Gastrocnemius medialis (tissue), 4 donors: ENCODE results near the gene CHRM2. TPM values are rescaled to one million over a fixed set of nuclear protein-coding genes. Genes with fewer than 3 reads are reported as not detected.

Source experiments
- ATAC-seq, 2 donors: fragments of 150-250 bp; one replicate each; pipeline ENCODE4 v1.9.1; 2016
- DNase-seq, 2 donors: peaks; one replicate each; pipeline ENCODE4 v3.0.0-alpha.2; 2019
- H3K27ac ChIP-seq, 4 donors: fragments of 200-600 bp; sonication (generic); 1 replicate in 1 of 4; 2 replicates in 3 of 4; pipeline ENCODE4 v1.5.1; 2016 to 2018; ENCODE audit warnings: mild to moderate bottlenecking in 2 of 4, moderate library complexity in 1 of 4
- H3K27me3 ChIP-seq, 3 donors: fragments of 200-600 bp; sonication (generic) in 2 of 3; 1 replicate in 1 of 3; 2 replicates in 2 of 3; pipeline versions ENCODE4 v1.5.1 to v1.6.0; 2016 to 2019; ENCODE audit warnings: mild to moderate bottlenecking in 1 of 3, moderate library complexity in 1 of 3
- H3K36me3 ChIP-seq, 2 donors: fragments of 200-600 bp; sonication (generic) in 1 of 2; one replicate each; pipeline ENCODE4 v1.5.1; 2017 to 2018
- H3K4me1 ChIP-seq, 2 donors: fragments of 200-600 bp; sonication (generic) in 1 of 2; one replicate each; pipeline ENCODE4 v1.5.1; 2016 to 2017; ENCODE audit warnings: mild to moderate bottlenecking in 2 of 2
- H3K4me3 ChIP-seq, 4 donors: fragments of 200-600 bp; sonication (generic) in 3 of 4; 1 replicate in 1 of 4; 2 replicates in 3 of 4; pipeline ENCODE4 v1.5.1; 2016 to 2019; ENCODE audit warnings: mild to moderate bottlenecking in 2 of 4
- H3K9me3 ChIP-seq, 3 donors: fragments of 200-600 bp; sonication (generic) in 2 of 3; 1 replicate in 1 of 3; 2 replicates in 2 of 3; pipeline ENCODE4 v1.5.1; 2016 to 2019
- CTCF ChIP-seq, 5 experiments: fragments of 450-650 bp in 3 of 5; fragments of 200-600 bp in 2 of 5; sonication (generic) in 2 of 5; IDR thresholded peaks in 4 of 5; conservative IDR thresholded peaks in 1 of 5; 1 replicate in 4 of 5; 2 replicates in 1 of 5; pipeline ENCODE4 v1.5.1; 2016 to 2019; ENCODE audit warnings: antibody characterized with exemption in 5 of 5, mild to moderate bottlenecking in 3 of 5, moderate library complexity in 3 of 5
- POLR2A ChIP-seq, 2 donors: fragments of 450-650 bp; IDR thresholded peaks; one replicate each; pipeline ENCODE4 v1.6.1; 2017; ENCODE audit warnings: antibody characterized with exemption in 2 of 2, mild to moderate bottlenecking in 2 of 2, moderate library complexity in 2 of 2
- in situ Hi-C, 4 donors: fragments of 200-750 bp; cut with MboI; loops; one replicate each; pipeline versions ENCODE4 v1.15.0 to v1.8.0; 2017; ENCODE audit warnings: low sequenced_read_pairs in 4 of 4
- intact Hi-C: fragments of 100-400 bp; cut with DNase I; formaldehyde crosslinking; loops from one replicate; pipeline ENCODE4 v1.15.1; 2023; ENCODE audit warnings: low total_unique reads
- total RNA-seq, 4 donors: library from RNA; depleted of rRNA; stranded (reverse); fragments of >200 nt; gene quantifications; one replicate each; pipeline versions ENCODE4 v1.1.0 to v1.2.3, GENCODE V29; 2016

CHRM2 gene
- total RNA-seq, 4 donors from 2014 or later = not detected

GRCh38 chr7:137036768-137037167, 168.3 kb downstream of the CHRM2 start:
- ATAC-seq = no peak
- Histone ChIP-seq H3K36me3 (no peaks in the 10 kb centered on the region), H3K27me3 (no peaks in the 10 kb centered on the region), H3K4me3 (no peak overlapping the region), H3K27ac (no peak overlapping the region), H3K9me3 (no peaks in the 10 kb centered on the region), H3K4me1 (no peaks in the 10 kb centered on the region)
- no peak for DNase-seq
- in situ Hi-C loops = no loop called here
- TF ChIP-seq CTCF (IDR thresholded peaks at IDR 0.05 in 4 of 5, conservative IDR thresholded peaks at IDR 0.05 in 1 of 5) = no peak
- no peak for TF ChIP-seq POLR2A (IDR thresholded peaks at IDR 0.05)
- intact Hi-C loops = no loop called here

GRCh38 chr7:137038706-137039105, 170.3 kb downstream of the CHRM2 start:
- DNase-seq = no peak
- intact Hi-C loops (no loop called here), in situ Hi-C loops (no loop called here)
- ATAC-seq = no peak
- Histone ChIP-seq H3K4me3 (no peak overlapping the region), H3K4me1 (no peaks in the 10 kb centered on the region), H3K36me3 (no peaks in the 10 kb centered on the region), H3K27me3 (no peaks in the 10 kb centered on the region), H3K27ac (no peak overlapping the region), H3K9me3 (no peaks in the 10 kb centered on the region)
- no peak for TF ChIP-seq CTCF (IDR thresholded peaks at IDR 0.05 in 4 of 5, conservative IDR thresholded peaks at IDR 0.05 in 1 of 5)
- TF ChIP-seq POLR2A (IDR thresholded peaks at IDR 0.05) = no peak

- DNase-seq (no peak), ATAC-seq (no peak)
- Histone ChIP-seq H3K9me3 (no peaks in the 10 kb centered on the region), H3K36me3 (no peaks in the 10 kb centered on the region), H3K4me3 (no peak overlapping the region), H3K27ac (no peak overlapping the region), H3K4me1 (no peaks in the 10 kb centered on the region), H3K27me3 (no peaks in the 10 kb centered on the region)
- in situ Hi-C loops (no loop called here), intact Hi-C loops (no loop called here)
- TF ChIP-seq CTCF (IDR thresholded peaks at IDR 0.05 in 4 of 5, conservative IDR thresholded peaks at IDR 0.05 in 1 of 5) = no peak
- TF ChIP-seq POLR2A (IDR thresholded peaks at IDR 0.05) = no peak
Measured at GRCh38 chr7:137040745-137041144, 172.3 kb downstream of the CHRM2 start.

- Histone ChIP-seq H3K4me3 (no peak overlapping the region), H3K9me3 (no peaks in the 10 kb centered on the region), H3K36me3 (no peaks in the 10 kb centered on the region), H3K4me1 (no peaks in the 10 kb centered on the region), H3K27ac (no peak overlapping the region), H3K27me3 (no peaks in the 10 kb centered on the region)
- in situ Hi-C loops (no loop called here), intact Hi-C loops (no loop called here)
- DNase-seq (no peak), ATAC-seq (no peak)
- TF ChIP-seq POLR2A (IDR thresholded peaks at IDR 0.05) (no peak), CTCF (IDR thresholded peaks at IDR 0.05 in 4 of 5, conservative IDR thresholded peaks at IDR 0.05 in 1 of 5) (no peak)
Measured at GRCh38 chr7:137045573-137045972, 177.1 kb downstream of the CHRM2 start.

GRCh38 chr7:137069249-137069963, 201.0 kb downstream of the CHRM2 start:
- Histone ChIP-seq H3K36me3 (no peaks in the 10 kb centered on the region), H3K4me3 (no peak overlapping the region), H3K27ac (no peak overlapping the region), H3K27me3 (no peaks in the 10 kb centered on the region), H3K4me1 (no peaks in the 10 kb centered on the region), H3K9me3 (no peaks in the 10 kb centered on the region)
- intact Hi-C loops = no loop called here
- ATAC-seq (no peak), DNase-seq (no peak)
- in situ Hi-C loops = no loop called here
- TF ChIP-seq CTCF (IDR thresholded peaks at IDR 0.05 in 4 of 5, conservative IDR thresholded peaks at IDR 0.05 in 1 of 5) = no peak
